Lower leg skin (tissue), 4 donors: ENCODE results near the gene NDC80. TPM values are rescaled to one million over a fixed set of nuclear protein-coding genes. Genes with fewer than 3 reads are reported as not detected.

Source experiments
- DNase-seq, 2 donors: peaks; one replicate each; pipeline ENCODE4 v3.0.0-alpha.2; 2019; ENCODE audit warnings: low spot score in 2 of 2
- H3K4me3 ChIP-seq: fragments of 200-600 bp; sonication (generic); 2 replicates; pipeline ENCODE4 v1.5.1; 2017; ENCODE audit warnings: mild to moderate bottlenecking, low read depth; ENCODE audit not compliant: poor library complexity, severe bottlenecking
- CTCF ChIP-seq, 3 donors: fragments of 450-650 bp; IDR thresholded peaks; one replicate each; pipeline ENCODE4 v1.5.1; 2016; ENCODE audit warnings: antibody characterized with exemption in 3 of 3, mild to moderate bottlenecking in 3 of 3, moderate library complexity in 2 of 3
- POLR2A ChIP-seq, 2 donors: fragments of 450-650 bp; IDR thresholded peaks; one replicate each; pipeline ENCODE4 v1.6.1; 2016 to 2017; ENCODE audit warnings: antibody characterized with exemption in 2 of 2, mild to moderate bottlenecking in 1 of 2, moderate library complexity in 1 of 2
- WGBS, 2 donors: methylation state at CpG; one replicate each; pipeline ENCODE4 v1.1.5; 2018; 5-methylcytosine and 5-hydroxymethylcytosine counted together
- intact Hi-C: fragments of 100-400 bp; cut with DNase I; formaldehyde crosslinking; loops from one replicate; pipeline ENCODE4 v1.15.0; 2023; ENCODE audit warnings: low total_unique reads
- total RNA-seq, 4 donors: library from RNA; depleted of rRNA; stranded (reverse); fragments of >200 nt; gene quantifications; one replicate each; pipeline ENCODE4 v1.1.0, GENCODE V29; 2016

Gene NDC80
- total RNA-seq, 4 donors from 2014 or later, result 0.29 to 2.4 (median 1.4) TPM

DNA sequence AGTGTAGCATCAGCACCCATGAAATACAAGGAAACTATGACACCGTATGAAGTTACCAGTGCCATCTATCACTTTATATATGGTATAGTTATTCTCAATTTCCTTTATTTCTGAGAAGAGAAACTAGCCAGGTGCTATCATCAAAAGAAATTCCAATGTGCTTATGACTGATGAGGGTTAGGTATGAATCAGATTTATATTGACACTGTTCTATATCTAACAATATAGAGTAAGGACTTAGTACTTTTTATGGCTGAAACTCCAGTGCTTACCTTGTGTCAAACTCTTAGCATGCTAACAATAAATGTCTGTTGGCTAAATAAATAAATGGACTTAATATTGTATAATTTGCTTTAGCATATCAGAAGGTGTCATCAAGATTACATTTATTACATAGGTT, 7.0 kb upstream of the NDC80 start:
- no peak for DNase-seq
- TF ChIP-seq CTCF (IDR thresholded peaks at IDR 0.05), result no peak
- TF ChIP-seq POLR2A (IDR thresholded peaks at IDR 0.05), result no peak
- intact Hi-C loops, result no loop called here
- WGBS, 2 donors, result 88 to 94% methylated on average over 1 of the region's 1 CpG
- H3K4me3 ChIP-seq, result no peak overlapping the region

DNA sequence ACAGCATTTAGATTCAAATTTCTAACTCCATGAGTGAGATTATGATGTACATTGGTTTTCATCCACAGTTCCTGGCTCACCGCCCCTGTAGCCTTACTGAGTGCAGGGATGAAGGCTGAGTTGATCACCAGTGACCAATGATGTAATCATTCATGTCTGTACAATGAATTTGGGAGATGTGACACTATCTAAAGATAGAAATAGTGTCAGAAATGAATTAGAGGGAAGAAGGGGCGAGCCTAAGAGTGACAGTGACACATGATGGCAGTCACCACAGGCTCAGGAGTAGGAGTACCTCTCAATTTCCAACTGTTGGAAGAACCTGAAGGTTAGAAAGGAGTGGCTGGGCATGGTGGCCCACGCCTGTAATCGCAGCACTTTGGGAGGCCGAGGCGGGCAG, 3.2 kb upstream of the NDC80 start:
- no peak for DNase-seq
- TF ChIP-seq CTCF (IDR thresholded peaks at IDR 0.05) (no peak), POLR2A (IDR thresholded peaks at IDR 0.05) (no peak)
- H3K4me3 ChIP-seq, result no peak overlapping the region
- WGBS, 2 donors, result 75 to 85% methylated on average over 5 to 6 of the region's 6 CpGs
- intact Hi-C loops, result no loop called here

DNA sequence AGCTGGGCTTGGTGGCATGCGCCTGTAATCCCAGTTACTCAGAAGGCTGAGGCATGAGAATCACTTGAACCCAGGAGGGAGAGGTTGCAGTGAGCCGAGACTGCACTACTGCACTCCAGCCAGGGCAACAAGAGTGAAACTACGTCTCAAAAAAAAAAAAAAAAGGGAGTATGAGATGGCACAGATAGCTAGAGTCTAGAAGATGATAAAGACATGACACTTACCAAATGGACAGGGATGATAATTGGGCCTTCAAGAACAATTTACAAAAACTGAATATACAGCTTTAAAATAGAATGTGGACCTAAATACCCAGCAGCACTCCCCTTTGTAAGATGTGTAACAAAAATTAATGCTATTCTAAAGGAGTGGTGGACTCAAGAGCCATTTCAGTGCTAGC, 2.8 kb upstream of the NDC80 start:
- WGBS, 2 donors, result 90 to 95% methylated on average over 3 of the region's 3 CpGs

DNA sequence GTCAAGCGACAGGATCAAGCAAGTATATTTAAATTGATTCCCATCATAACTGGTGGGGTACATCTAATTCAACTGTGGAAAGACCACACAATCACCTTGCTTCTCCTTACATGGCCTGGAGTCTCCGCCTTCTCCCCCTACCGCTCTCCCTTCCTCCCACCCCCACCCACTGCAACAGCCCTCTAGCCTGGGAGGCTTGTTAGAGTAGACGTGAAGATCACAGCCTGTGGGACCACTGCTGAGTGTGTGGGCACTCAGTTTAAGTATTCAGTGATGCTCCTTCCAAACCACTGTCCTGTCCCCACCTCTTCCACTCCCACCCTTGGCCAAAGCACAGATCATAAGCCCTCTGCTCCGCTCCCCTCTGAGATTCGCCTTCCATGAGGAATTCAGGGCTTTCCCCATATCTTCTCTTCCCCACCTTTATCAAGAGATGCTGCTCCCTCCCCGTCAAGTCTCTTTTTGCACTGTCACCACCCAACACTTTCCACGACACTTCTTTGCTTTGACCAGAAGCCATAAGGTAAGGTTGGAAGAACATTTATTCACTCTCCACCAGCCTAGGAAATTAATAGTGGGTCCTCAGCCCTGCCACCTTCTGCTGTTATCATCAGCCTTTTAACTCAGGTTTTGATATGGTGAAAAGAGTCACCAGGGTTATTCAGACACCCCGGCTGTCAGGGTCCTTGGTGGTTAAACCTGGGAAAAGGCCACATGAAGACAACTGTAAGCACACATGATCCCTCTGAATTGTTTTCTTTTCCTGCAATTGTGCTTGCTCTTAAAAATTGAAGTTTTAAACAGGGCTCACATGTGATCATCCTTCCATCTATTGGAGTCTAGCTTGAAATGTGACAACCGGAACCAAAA, 1.8 kb upstream of the NDC80 start:
- no peak overlapping the region for H3K4me3 ChIP-seq
- intact Hi-C loops, result no loop called here
- no peak for DNase-seq
- TF ChIP-seq POLR2A (IDR thresholded peaks at IDR 0.05), result no peak
- no peak for TF ChIP-seq CTCF (IDR thresholded peaks at IDR 0.05)
- 87 to 91% methylated on average over 10 of the region's 10 CpGs for WGBS, 2 donors

More for the DNA sequence above, 2.8 kb upstream of the NDC80 start:
- intact Hi-C loops, result no loop called here
- DNase-seq, result no peak
- no peak overlapping the region for H3K4me3 ChIP-seq
- TF ChIP-seq POLR2A (IDR thresholded peaks at IDR 0.05) (no peak), CTCF (IDR thresholded peaks at IDR 0.05) (no peak)

- peak; percentile 42 to 93 for DNase-seq
- peak overlapping the region; percentile 68 for H3K4me3 ChIP-seq
- intact Hi-C loops, result no loop called here
- 0 to 1% methylated on average over 16 of the region's 16 CpGs for WGBS, 2 donors
- TF ChIP-seq POLR2A (IDR thresholded peaks at IDR 0.05), result no peak
- TF ChIP-seq CTCF (IDR thresholded peaks at IDR 0.05), result no peak
These were observed 571 bp upstream of the NDC80 start for GRCh38 chr18:2570772-2571199.
